T47D (cell line): ENCODE measurements around the gene C22orf23.

Experiments
- DNase-seq, 2 experiments: peaks; one replicate each; pipeline versions ENCODE4 v3.0.0 to v3.0.0-alpha.2; 2011 to 2012; ENCODE audit warnings: low read depth in 1 of 2, low spot score in 1 of 2
- JUND ChIP-seq: IDR thresholded peaks from 2 replicates; pipeline ENCODE4 v1.6.1; 2012; ENCODE audit warnings: low read depth
- in situ Hi-C: cut with HindIII; loops from 2 replicates; pipeline ENCODE4 v1.10.0; 2016; ENCODE audit warnings: low sequenced_read_pairs, low pct_unique_long_range_greater_than_20kb

The C22orf23 gene

GRCh38 chr22:37933711-37934376 is 19.6 kb downstream of the C22orf23 start:
- DNase-seq = peak; percentile 68 to 92
- in situ Hi-C loops = no loop called here
- TF ChIP-seq JUND = no peak

GRCh38 chr22:37932821-37933578 is 20.4 kb downstream of the C22orf23 start:
- in situ Hi-C loops = no loop called here
- no peak for TF ChIP-seq JUND
- peak in 1 of 2 experiments; percentile 45 for DNase-seq

- in situ Hi-C loops = no loop called here
- TF ChIP-seq JUND = no peak
- no peak for DNase-seq
These were observed 21.0 kb downstream of the C22orf23 start for GRCh38 chr22:37932401-37932800.

GRCh38 chr22:37931893-37932389 is 21.5 kb downstream of the C22orf23 start:
- in situ Hi-C loops = no loop called here
- no peak for TF ChIP-seq JUND
- DNase-seq = no peak

- DNase-seq = peak in 1 of 2 experiments; percentile 31
- no peak for TF ChIP-seq JUND
- in situ Hi-C loops = no loop called here
These were observed 22.4 kb downstream of the C22orf23 start for GRCh38 chr22:37930952-37931440.

GRCh38 chr22:37930270-37930951 is 23.0 kb downstream of the C22orf23 start:
- TF ChIP-seq JUND = no peak
- in situ Hi-C loops = no loop called here
- DNase-seq = peak; percentile 31 to 38

GRCh38 chr22:37929390-37929789 is 24.0 kb downstream of the C22orf23 start:
- in situ Hi-C loops = no loop called here
- DNase-seq = no peak

GRCh38 chr22:37927637-37927936 is 25.8 kb downstream of the C22orf23 start:
- in situ Hi-C loops = no loop called here
- no peak for DNase-seq
- TF ChIP-seq JUND = no peak

More at GRCh38 chr22:37929390-37929789, 24.0 kb downstream of the C22orf23 start:
- no peak for TF ChIP-seq JUND

- in situ Hi-C loops = no loop called here
- DNase-seq = no peak
- no peak for TF ChIP-seq JUND
These were observed 26.4 kb downstream of the C22orf23 start for GRCh38 chr22:37926771-37927636.

- in situ Hi-C loops = no loop called here
- DNase-seq = no peak
- TF ChIP-seq JUND = no peak
These were observed 27.0 kb downstream of the C22orf23 start for GRCh38 chr22:37926358-37926757.

GRCh38 chr22:37925767-37926166 is 27.6 kb downstream of the C22orf23 start:
- DNase-seq = no peak
- no peak for TF ChIP-seq JUND
- in situ Hi-C loops = no loop called here

GRCh38 chr22:37925330-37925729 is 28.1 kb downstream of the C22orf23 start:
- no peak for TF ChIP-seq JUND
- in situ Hi-C loops = no loop called here

More at GRCh38 chr22:37925330-37925729, 28.1 kb downstream of the C22orf23 start:
- DNase-seq = no peak
